HG03025 (cell line): ENCODE measurements around the gene MAP3K9.
"Not testable (repeated sequence)": the region's sequence is repeated elsewhere in the genome, so short reads cannot be mapped to it uniquely, and the experiment has no call there.

Source experiments
- ATAC-seq: cut with Tn5 transposase; IDR thresholded peaks from one replicate; pipeline ENCODE4 v1.9.1; 2021; ENCODE audit warnings: mild to moderate bottlenecking, moderate library complexity; ENCODE audit not compliant: unreplicated experiment, low FRiP score

MAP3K9 gene

DNA sequence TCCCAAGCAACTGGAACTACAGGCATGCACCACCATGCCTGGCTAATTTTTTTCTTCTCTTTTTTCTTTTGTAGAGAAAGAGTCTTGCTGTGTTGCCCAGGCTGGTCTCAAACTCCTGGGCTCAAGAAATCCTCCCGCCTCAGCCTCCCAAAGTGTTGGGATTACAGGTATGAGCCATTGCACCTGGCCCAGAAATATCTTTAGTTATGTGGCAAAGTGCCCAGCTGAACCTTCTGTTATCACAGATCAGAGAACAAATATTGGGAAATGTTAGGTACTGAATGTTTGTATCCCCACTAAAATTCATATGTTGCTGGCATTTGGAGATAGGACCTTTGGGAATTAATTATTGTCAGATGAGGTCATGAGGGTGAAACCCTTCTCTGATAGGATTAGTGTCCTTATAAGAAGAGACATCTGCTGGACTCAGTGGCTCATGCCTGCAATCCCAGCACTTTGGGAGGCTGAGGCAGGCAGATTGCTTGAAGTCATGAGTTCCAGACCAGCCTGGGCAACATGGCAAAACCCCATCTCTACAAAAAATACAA is 105.6 kb downstream of the MAP3K9 start:
- not testable (repeated sequence) for ATAC-seq

DNA sequence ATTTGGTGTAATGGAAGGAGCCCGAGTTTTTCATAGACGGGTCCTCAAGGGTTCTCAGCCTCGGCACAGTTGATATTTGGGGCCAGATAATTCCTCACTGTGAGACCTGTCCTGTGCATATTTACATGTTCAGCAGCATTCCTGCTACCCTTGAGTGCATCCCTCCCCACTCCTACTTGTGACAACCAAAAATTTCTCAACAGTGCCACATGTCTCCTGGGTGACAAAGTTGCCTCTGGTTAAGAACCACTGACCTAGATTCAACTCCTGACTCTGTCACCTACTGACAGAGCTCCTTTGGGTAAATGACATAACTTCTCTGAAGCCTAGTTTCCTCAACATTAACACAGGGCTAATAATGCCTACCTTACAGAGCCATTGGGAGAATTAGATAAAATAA is 107.2 kb downstream of the MAP3K9 start:
- ATAC-seq = no peak

DNA sequence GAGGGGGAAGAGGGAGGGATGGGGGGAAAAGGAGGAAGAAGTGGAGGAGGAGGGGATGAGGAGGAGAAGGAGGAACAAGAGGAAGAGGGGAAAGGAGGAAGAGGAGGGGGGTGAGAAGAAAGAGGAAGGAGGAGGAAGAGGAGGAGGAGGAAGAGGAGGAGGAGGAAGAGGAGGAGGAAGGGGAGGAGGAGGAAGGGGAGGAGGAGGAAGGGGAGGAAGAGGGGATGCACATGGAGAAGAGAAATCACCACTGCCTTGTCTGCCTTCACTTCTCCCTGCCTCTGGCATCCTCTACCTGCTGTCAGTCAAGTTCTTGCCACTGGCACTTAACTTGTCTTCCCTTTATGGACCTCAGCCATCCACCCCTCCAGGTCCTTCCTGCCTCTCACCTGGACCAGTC is 107.7 kb downstream of the MAP3K9 start:
- ATAC-seq = no peak

DNA sequence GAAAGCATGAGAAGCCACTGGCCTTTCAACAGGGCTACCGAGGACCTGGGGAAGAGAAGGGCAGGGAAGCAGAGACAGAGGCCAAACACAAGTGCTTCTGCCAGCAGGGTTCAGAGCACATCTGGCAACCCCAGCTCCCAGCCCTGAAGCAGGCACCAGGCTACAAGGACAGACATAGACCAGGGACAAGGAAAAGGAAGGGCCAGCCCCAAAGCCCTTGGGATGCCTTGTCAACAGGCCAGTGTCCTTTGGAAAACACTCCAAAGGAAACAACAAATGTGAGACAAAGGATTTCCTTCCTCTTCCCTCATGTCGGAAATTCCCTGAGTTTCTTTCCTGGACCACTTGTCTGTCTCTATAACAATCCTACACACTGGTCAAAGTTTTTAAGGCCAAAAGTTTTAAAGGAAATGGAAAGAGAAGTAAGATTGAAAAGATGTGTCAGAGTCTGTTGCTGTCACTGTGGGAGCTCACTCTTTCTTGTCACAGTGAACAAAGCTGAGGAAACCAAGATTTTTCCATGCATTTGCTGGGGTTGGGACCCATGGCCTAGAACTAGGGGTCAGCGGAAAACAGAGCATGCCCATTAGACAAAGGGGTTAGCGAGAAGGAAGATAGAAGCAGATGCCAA is 108.2 kb downstream of the MAP3K9 start:
- ATAC-seq = no peak

DNA sequence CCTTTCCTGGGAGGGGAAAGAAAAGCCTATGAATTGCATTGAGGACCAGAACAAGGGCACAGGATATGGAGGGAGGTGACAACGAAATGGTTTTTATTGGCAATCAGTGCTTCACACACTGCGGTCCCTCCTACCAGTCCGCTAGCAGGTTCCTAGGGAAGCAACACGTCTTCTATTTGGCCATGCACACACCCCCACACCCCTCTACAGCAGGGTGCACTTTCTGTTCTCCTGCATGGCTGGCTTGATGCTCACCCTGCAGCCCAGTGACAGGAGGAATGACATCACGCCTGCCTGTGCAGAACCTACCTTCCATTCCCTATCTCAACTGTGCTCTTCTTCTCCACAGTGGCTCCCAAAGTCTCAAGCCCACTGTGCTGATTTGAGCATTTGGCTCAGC is 109.7 kb downstream of the MAP3K9 start:
- no peak for ATAC-seq

DNA sequence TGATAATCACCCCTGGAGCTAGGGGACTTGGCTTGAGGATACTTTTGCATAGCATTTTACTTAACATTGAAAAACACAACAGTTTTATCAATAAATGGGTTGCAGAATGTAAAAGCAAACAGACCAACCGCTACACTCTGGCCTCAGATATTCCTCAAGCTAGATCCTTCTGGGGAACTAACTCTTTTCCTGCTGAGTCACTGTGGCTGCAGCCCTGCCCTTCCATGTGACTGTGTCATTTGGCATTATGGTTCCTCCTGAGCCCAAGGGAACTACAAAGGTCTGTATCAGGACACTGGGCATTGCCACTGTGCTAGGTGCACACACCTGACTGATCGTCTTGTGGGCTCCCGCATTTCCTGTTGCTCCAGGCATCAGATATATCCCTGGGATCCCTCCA is 111.0 kb downstream of the MAP3K9 start:
- no peak for ATAC-seq

DNA sequence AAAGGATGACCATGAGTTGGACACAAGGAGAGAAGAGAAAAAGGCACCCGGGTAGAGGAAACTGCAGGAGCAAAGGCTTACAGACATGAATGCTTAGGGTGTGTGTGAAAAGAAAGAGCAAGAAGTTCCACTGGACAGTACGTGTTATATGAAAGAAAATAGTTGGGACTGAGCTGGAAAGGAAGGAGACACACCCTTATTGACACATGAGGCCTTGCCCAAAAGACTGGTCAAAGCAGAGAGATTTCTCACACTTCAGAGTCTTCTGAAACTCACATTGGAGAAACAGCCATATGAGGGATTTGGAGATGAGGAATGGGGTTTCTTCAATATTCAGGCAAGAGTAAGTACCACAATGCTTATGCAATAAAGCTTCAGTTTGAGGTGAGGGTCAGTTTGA is 111.6 kb downstream of the MAP3K9 start:
- ATAC-seq = no peak

DNA sequence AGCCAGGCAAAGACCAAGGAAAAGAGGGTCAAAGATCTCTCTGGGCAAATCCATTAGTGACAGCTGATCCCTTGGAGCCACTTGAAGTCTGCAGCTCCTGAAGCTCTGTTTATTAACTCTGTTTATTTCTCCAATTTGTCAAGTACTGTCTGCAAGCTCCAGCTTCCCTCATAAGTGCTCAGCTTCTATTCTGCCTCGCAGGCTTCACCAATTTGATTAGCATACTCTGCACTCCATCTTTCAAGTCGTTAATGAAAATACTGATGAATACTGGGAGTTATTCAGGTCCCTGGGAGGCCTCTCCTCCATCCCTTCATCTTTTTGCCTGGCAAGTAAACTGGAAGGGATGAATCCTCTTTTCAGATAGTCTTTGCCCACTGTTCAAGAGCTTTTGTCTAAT is 113.3 kb downstream of the MAP3K9 start:
- ATAC-seq = no peak

DNA sequence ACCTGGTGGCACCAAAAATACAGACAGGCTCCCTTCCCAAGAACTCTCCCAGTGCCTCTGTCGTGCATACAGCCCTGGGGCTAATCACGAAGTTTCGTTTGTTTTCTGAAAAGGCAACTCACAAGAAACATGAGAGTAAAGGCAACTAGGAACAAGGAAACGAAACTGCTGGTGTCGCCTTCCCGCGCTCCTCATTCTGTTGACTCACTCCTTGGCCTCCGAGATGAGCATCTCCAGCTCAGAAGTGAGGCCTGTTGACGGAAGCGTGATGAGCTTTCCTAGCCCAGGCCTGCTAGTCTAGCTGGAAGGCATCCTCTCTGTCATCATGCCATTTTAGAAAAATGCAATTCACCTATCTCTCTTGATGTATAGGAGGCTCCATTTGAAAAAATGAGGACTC is 117.1 kb downstream of the MAP3K9 start:
- ATAC-seq = no peak

DNA sequence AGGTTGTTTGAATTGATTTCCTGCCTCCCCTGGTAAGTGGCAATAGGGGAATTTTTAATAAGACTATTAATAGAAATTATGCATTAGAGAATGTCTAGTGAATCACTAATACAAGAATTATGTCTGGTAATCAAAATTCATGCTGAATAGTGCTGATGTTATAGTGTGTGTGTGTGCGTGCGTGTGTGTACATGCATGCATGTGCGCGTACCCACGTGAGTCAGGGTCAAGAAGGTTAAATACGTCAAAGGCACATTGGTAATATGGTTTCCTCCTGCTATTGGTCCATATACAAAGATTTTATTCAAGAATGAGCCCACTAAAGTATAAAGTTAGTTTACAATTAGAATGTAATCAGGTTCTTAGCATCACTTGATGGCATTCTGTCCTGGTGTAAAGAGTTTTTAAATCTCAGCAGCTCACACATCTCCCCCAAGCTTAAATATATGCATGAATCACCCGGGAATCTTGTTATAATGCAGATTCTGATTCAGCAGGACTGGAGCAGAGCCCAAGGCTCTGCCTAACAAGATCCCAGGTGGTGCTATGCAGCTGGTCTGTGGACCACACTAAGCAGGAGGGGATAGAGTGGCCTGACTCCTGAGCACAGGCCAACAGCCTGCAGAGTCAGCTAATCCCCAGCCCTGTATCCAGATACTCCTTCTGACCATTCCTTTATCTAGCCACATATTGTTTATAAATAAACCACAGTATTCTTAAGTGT is 123.7 kb downstream of the MAP3K9 start:
- ATAC-seq = no peak

DNA sequence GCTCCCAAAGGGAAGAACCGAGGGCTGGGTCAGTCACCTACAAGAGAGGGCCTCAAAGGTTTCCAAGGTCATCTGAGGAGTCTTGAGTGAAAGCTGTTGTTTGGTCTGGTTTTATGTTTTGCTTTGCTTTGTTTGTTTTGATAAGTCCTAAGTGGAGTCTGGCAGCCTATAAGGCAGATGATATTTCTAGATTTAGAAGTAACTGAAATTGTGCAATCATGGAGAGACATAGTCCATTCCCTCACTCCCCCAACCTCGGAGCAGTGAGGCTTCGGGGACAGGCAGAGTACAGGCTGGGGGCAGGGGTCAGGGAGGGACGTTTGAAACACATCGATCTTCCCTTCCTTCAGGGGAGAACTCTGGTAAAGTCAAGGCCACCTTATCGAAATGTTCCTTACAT is 125.3 kb downstream of the MAP3K9 start:
- ATAC-seq = no peak

DNA sequence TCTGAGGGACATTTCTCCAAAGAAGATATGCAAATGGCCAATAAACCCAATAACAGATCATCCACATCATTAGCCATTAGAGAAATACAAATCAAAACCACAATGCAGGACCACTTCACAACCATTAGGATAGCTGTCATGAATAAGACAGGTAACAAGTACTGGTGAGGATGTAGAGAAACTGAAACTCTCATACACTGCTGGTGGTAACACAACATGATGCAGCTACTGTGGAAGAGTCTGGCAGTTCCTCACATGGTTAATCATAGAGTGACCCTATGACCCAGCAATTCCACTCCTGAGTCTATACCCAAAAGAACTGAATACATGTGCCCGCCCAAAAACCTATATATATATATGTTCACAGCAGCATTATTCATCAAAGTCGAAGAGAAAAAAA is 128.6 kb downstream of the MAP3K9 start:
- ATAC-seq = no peak

DNA sequence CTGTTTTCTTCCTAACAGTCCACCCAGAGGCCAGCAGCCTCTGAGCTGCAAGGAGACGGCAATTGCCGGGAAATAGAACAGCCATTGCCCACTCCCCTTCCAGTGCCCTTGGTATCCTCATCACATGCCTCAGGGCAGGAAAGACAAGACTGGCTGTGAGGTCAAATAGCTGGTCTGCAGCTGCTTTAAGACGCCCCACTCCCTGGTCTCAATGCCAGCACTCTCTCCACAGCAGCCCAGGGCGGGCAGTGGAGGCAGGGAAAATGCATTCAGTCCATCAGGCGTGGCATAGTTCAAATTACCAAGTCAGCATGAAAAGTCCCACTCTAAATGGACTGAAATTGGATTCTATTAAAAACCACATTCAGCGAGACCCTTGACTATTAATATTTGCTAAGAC is 132.0 kb downstream of the MAP3K9 start:
- no peak for ATAC-seq
